Right renal pelvis (tissue), 4 donors: ENCODE results near the gene NOVA2. TPM values are rescaled to one million over a fixed set of nuclear protein-coding genes. Genes with fewer than 3 reads are reported as not detected.

Source experiments
- DNase-seq, 4 donors: peaks; one replicate each; pipeline ENCODE4 v3.0.0-alpha.2; 2013; ENCODE audit warnings: low read depth in 4 of 4, low spot score in 3 of 4, missing footprints in 1 of 4
- polyA plus RNA-seq, 4 donors: library from polyadenylated mRNA; unstranded; fragments of 120-200 nt; gene quantifications; one replicate each; pipeline ENCODE4 v1.2.1, GENCODE V29; 2013; ENCODE audit not compliant: insufficient read length in 4 of 4

The NOVA2 gene
- polyA plus RNA-seq = 1 to 10 TPM; 4.3 to 5.3 (median 4.4) TPM

GRCh38 chr19:45973553-45974338, at the start of gene NOVA2:
Gene NOVA2 (minus strand): TSS chr19:45973865. CDS start chr19:45973351, 514 bp downstream.
- no peak for DNase-seq

GRCh38 chr19:46023311-46023779, 49.7 kb upstream of the NOVA2 start:
- no peak for DNase-seq

GRCh38 chr19:46022431-46023310, 49.0 kb upstream of the NOVA2 start, which contains the start of gene PGLYRP1:
Gene PGLYRP1 (minus strand): TSS chr19:46023053. CDS start chr19:46023021, 32 bp downstream.
- no peak for DNase-seq

GRCh38 chr19:46022061-46022430, 48.4 kb upstream of the NOVA2 start:
- DNase-seq = no peak

GRCh38 chr19:46021531-46022041, 47.9 kb upstream of the NOVA2 start:
- no peak for DNase-seq

DNA sequence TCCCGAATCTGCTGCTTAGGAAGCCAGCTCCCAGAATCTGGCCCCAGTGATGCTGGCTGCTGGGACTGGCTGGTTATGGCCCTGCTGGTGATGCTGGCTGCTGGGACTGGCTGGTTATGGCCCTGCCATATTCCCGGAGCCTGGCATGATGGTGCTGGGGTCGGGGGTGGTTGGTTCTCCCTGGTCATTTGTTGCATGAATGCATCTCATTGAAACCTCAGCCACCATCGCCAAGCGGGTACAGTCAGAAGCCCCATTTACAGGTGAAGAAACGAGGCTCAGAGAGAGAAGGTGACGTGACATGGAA, 47.1 kb upstream of the NOVA2 start:
- no peak for DNase-seq

DNA sequence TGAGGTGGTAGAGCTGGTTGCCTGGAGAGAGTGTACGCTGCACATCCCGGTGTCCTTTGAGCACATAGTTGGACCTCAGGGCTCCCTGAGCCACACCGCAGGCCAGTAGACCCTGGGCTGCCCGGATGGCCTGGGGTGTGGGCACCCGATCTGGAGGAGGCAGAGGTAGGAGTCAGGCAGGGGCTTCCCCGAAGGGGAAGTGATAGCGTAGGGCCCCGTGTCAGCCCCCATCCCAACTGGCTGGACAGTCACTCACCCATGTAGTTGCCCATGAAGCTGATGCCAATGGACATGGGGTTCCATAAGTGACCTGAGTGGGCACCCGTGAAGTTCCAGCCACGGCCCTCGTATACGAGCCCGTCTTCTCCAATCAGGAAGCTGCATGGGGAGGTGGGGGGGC, 45.6 kb upstream of the NOVA2 start:
- DNase-seq = no peak

- no peak for DNase-seq
Observed at GRCh38 chr19:46018729-46019251, 45.1 kb upstream of the NOVA2 start.

GRCh38 chr19:46017874-46018675, 44.4 kb upstream of the NOVA2 start:
- DNase-seq = no peak

- no peak for DNase-seq
Observed at GRCh38 chr19:46017095-46017429, 43.4 kb upstream of the NOVA2 start.

DNA sequence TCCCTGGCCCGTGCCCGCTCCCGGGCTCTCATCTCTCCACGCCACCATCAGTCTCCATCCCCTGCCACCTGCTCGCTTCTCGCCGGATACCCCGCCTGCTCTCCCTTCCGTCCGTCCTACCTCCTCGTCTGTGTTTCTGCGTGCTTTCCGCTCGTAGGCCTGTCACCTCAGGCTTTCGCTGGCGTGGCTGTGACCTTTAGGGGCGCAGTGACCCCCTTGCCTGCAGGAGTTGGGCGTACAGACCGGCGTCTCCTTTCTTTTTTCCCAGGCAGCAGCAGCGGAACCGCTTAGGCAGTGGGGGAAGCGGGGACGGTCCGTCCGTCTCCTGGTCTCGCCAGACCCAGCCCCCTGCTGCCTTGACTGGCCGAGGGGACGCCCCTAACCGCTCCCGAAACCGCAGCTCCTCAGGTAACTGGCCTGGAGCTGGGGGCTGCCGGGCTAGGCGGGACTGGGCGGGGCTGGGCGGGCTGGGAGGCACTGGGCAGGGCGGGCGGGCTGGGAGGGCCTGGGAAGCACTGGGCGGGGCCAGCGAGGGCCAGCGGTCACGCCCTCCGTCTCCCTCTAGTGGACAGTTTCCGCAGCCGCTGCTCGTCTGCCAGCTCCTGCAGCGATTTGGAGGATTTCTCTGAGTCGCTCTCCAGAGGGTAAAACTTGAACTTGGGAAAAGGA, 42.9 kb upstream of the NOVA2 start:
- peak in 1 of 4 donors; percentile 79 for DNase-seq

DNA sequence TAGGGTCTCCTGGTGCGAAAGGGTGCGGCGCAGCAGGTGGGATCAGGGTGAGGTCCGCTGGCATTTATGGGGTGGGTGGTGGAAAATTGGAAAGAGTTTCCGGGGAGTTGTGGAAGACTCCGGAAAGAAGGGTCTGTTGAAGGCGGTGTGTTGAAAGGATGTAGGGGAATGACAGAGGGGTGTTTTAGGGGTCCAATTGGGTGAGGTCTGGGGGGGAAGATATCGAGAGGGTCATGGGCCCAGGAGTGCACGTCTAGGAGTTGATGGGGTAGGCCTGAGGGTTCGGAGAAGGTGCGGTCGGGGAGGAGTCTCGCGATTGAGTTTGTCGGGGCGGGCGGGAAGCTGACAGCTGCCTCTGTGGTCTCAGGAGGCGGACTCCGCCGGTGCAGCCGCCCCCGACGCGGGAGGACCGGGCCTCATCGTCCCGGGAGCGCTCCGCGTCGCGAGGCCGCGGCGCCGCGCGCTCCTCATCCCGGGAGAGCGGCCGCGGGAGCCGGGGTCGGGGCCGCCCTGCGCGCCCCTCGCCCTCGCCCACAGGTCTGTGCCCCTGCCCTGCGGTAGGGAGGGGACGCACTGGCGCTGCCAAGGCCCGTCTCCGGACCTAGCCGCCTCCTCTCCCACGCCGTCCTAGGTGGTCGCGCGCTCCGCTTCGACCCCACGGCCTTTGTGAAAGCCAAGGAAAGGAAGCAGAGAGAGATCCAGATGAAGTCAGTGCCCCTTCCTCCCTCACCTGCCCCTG, 42.2 kb upstream of the NOVA2 start:
- no peak for DNase-seq

DNA sequence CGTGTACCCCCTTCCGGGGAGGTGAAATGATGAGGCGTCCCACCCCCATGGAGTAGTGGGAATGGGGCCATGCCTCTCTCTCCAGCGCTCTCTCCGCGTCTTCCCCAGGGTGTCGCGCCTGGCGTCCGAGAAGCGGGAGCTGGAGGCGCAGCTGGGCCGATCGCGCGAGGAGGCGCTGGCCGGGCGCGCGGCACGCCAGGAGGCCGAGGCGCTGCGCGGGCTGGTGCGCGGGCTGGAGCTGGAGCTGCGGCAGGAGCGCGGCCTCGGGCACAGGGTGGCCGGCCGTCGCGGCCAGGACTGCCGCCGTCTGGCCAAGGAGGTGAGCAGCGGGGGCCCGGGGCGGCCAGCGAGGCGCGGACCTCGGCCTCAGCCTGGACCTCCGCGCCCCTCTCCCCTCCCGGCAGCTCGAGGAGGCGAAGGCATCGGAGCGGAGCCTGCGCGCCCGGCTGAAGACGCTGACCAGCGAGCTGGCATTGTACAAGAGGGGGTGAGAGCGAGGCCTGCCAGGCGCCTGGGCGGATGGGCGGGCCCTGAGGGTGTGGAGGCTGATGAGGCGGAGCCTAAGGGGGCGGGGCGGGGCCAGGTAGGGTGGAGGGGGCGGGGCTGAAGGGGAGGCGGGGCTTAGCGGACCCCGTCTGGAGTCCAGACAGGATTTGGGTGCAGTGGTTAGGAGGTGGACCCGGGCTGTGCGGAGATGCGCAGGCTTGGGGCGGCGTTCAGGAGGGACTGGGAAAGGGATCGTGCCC, 41.4 kb upstream of the NOVA2 start:
- DNase-seq = no peak

GRCh38 chr19:46014534-46014933, 40.9 kb upstream of the NOVA2 start:
- DNase-seq = no peak

GRCh38 chr19:46009530-46010510, 36.2 kb upstream of the NOVA2 start:
- DNase-seq = no peak

DNA sequence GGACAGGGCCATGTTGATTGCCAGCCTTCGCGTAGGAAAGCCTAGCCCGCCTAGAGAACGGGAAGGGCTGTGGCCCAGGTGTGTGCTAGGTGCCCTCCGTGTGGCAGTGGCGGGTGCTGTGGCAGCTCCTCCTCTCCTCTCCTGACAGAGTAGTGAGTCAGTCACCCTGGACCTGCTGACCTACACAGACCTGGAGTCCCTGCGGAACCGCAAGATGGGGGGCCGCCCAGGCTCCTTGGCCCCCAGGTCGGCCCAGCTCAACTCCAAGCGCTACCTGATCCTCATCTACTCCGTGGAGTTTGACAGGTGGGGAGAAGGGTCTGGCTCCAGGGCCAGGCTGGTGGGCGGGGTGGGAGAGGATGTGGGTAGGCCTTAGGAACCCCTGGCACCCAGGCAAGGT, 32.7 kb upstream of the NOVA2 start:
- no peak for DNase-seq

- no peak for DNase-seq
Observed at GRCh38 chr19:46002678-46003275, 29.1 kb upstream of the NOVA2 start.
